SK-N-SH treated with all-trans-retinoic acid at 6 μM for 48 hours (cell line): Measurements from ENCODE around the gene KIAA1671.

Experiments used
- ATAC-seq: fragments of 200-7000 bp; cut with Tn5 transposase; 3 replicates; pipeline ENCODE4 v1.9.1; 2020; ENCODE audit warnings: mild to moderate bottlenecking, moderate library complexity
- ARNTL ChIP-seq: fragments of 450-650 bp; formaldehyde crosslinking; IDR thresholded peaks from 2 replicates; pipeline ENCODE4 v1.5.0; 2020; ENCODE audit warnings: low read depth, mild to moderate bottlenecking, moderate library complexity, borderline replicate concordance
- CSDC2 ChIP-seq: fragments of 250-450 bp; sonication (Bioruptor Pico); IDR thresholded peaks from 2 replicates; pipeline ENCODE4 v1.5.0; 2020; ENCODE audit warnings: mild to moderate bottlenecking, moderate library complexity
- GLIS3 ChIP-seq: fragments of 250-450 bp; sonication (Bioruptor Pico); IDR thresholded peaks from 2 replicates; pipeline ENCODE4 v1.5.0; 2020; ENCODE audit warnings: mild to moderate bottlenecking, moderate library complexity
- ISL1 ChIP-seq: fragments of 250-450 bp; sonication (Bioruptor Pico); IDR thresholded peaks from 2 replicates; pipeline ENCODE4 v2.1.2; 2022; ENCODE audit warnings: mild to moderate bottlenecking, moderate library complexity
- OSR1 ChIP-seq: fragments of 250-450 bp; sonication (Bioruptor Pico); IDR thresholded peaks from 2 replicates; pipeline ENCODE4 v1.8.0; 2022; ENCODE audit warnings: moderate library complexity, mild to moderate bottlenecking, inconsistent platforms
- PPARA ChIP-seq: fragments of 250-450 bp; sonication (Bioruptor Pico); IDR thresholded peaks from 2 replicates; pipeline ENCODE4 v1.5.0; 2020; ENCODE audit warnings: mild to moderate bottlenecking, borderline replicate concordance
- RARB ChIP-seq: fragments of 250-450 bp; sonication (Bioruptor Pico); IDR thresholded peaks from 2 replicates; pipeline ENCODE4 v1.8.0; 2021; ENCODE audit warnings: mild to moderate bottlenecking, moderate library complexity
- SNAI2 ChIP-seq: fragments of 250-450 bp; sonication (Bioruptor Pico); IDR thresholded peaks from 2 replicates; pipeline ENCODE4 v1.5.0; 2020; ENCODE audit warnings: mild to moderate bottlenecking, moderate library complexity
- TCF4 ChIP-seq: fragments of 250-450 bp; sonication (Bioruptor Pico); IDR thresholded peaks from 2 replicates; pipeline ENCODE4 v1.8.0; 2021; ENCODE audit warnings: mild to moderate bottlenecking, moderate library complexity, borderline replicate concordance
- TOX ChIP-seq: fragments of 250-450 bp; sonication (Bioruptor Pico); IDR thresholded peaks from 2 replicates; pipeline ENCODE4 v1.8.0; 2021; ENCODE audit warnings: mild to moderate bottlenecking, moderate library complexity, borderline replicate concordance
- ZC3H10 ChIP-seq: fragments of 250-450 bp; sonication (Bioruptor Pico); IDR thresholded peaks from 2 replicates; pipeline ENCODE4 v1.5.1; 2021; ENCODE audit warnings: mild to moderate bottlenecking, moderate library complexity
- ZNF565 ChIP-seq: fragments of 450-650 bp; formaldehyde crosslinking; conservative IDR thresholded peaks from 2 replicates; pipeline ENCODE4 v1.5.0; 2020; ENCODE audit warnings: low read depth, mild to moderate bottlenecking, moderate library complexity
- ZNF70 ChIP-seq: fragments of 450-650 bp; formaldehyde crosslinking; IDR thresholded peaks from 2 replicates; pipeline ENCODE4 v1.5.0; 2020; ENCODE audit warnings: mild to moderate bottlenecking, moderate library complexity
- ZNF8 ChIP-seq: fragments of 450-650 bp; formaldehyde crosslinking; IDR thresholded peaks from 2 replicates; pipeline ENCODE4 v1.5.0; 2020; ENCODE audit warnings: mild to moderate bottlenecking, moderate library complexity
- TF ChIP-seq, protein P1 (sequence below): fragments of 250-450 bp; sonication (Bioruptor Pico); IDR thresholded peaks from 2 replicates; pipeline ENCODE4 v1.8.0; 2021; ENCODE audit warnings: low read depth, mild to moderate bottlenecking, moderate library complexity, borderline replicate concordance
- TF ChIP-seq, protein P2 (sequence below): fragments of 250-450 bp; sonication (Bioruptor Pico); IDR thresholded peaks from 2 replicates; pipeline ENCODE4 v1.5.0; 2020; ENCODE audit warnings: mild to moderate bottlenecking, moderate library complexity
- TF ChIP-seq, protein P3 (sequence below): fragments of 250-450 bp; sonication (Bioruptor Pico); IDR thresholded peaks from 2 replicates; pipeline ENCODE4 v1.5.1; 2021; ENCODE audit warnings: mild to moderate bottlenecking, moderate library complexity
- TF ChIP-seq, protein P4 (sequence below): fragments of 250-450 bp; sonication (Bioruptor Pico); IDR thresholded peaks from 2 replicates; pipeline ENCODE4 v1.5.1; 2020; ENCODE audit warnings: low read depth, mild to moderate bottlenecking, moderate library complexity
- TF ChIP-seq, protein P5 (sequence below): fragments of 250-450 bp; sonication (Bioruptor Pico); IDR thresholded peaks from 2 replicates; pipeline ENCODE4 v1.8.0; 2020; ENCODE audit warnings: mild to moderate bottlenecking, moderate library complexity, borderline replicate concordance

Gene KIAA1671

DNA sequence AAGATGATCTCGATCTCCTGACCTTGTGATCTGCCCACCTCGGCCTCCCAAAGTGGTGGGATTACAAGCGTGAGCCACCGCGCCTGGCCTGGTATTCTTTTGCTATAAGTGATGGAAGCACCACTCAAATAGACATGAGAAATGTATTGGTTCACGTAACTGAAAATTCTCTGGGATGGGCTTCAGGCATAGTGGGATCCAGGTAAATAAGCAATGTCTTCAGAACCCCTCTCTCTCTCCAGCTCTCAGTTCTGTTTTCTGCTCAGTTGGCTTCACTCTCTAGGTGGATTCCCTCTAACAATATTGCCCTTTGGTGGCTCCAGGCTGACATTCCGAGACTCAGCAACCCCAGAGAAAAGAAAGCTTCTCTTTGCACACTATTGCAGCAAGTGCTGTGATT lies 5.1 kb upstream of the KIAA1671 start:
- TF ChIP-seq PPARA (CRISPR knock-in tag) = no peak
- TF ChIP-seq, protein P1, sequence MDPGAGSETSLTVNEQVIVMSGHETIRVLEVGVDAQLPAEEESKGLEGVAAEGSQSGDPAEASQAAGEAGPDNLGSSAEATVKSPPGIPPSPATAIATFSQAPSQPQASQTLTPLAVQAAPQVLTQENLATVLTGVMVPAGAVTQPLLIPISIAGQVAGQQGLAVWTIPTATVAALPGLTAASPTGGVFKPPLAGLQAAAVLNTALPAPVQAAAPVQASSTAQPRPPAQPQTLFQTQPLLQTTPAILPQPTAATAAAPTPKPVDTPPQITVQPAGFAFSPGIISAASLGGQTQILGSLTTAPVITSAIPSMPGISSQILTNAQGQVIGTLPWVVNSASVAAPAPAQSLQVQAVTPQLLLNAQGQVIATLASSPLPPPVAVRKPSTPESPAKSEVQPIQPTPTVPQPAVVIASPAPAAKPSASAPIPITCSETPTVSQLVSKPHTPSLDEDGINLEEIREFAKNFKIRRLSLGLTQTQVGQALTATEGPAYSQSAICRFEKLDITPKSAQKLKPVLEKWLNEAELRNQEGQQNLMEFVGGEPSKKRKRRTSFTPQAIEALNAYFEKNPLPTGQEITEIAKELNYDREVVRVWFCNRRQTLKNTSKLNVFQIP = no peak
- TF ChIP-seq, protein P2, sequence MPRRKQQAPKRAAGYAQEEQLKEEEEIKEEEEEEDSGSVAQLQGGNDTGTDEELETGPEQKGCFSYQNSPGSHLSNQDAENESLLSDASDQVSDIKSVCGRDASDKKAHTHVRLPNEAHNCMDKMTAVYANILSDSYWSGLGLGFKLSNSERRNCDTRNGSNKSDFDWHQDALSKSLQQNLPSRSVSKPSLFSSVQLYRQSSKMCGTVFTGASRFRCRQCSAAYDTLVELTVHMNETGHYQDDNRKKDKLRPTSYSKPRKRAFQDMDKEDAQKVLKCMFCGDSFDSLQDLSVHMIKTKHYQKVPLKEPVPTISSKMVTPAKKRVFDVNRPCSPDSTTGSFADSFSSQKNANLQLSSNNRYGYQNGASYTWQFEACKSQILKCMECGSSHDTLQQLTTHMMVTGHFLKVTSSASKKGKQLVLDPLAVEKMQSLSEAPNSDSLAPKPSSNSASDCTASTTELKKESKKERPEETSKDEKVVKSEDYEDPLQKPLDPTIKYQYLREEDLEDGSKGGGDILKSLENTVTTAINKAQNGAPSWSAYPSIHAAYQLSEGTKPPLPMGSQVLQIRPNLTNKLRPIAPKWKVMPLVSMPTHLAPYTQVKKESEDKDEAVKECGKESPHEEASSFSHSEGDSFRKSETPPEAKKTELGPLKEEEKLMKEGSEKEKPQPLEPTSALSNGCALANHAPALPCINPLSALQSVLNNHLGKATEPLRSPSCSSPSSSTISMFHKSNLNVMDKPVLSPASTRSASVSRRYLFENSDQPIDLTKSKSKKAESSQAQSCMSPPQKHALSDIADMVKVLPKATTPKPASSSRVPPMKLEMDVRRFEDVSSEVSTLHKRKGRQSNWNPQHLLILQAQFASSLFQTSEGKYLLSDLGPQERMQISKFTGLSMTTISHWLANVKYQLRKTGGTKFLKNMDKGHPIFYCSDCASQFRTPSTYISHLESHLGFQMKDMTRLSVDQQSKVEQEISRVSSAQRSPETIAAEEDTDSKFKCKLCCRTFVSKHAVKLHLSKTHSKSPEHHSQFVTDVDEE = no peak
- no peak for TF ChIP-seq RARB (CRISPR knock-in tag)
- TF ChIP-seq, protein P3, sequence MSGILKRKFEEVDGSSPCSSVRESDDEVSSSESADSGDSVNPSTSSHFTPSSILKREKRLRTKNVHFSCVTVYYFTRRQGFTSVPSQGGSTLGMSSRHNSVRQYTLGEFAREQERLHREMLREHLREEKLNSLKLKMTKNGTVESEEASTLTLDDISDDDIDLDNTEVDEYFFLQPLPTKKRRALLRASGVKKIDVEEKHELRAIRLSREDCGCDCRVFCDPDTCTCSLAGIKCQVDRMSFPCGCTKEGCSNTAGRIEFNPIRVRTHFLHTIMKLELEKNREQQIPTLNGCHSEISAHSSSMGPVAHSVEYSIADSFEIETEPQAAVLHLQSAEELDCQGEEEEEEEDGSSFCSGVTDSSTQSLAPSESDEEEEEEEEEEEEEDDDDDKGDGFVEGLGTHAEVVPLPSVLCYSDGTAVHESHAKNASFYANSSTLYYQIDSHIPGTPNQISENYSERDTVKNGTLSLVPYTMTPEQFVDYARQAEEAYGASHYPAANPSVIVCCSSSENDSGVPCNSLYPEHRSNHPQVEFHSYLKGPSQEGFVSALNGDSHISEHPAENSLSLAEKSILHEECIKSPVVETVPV (CRISPR knock-in tag) = no peak
- no peak for TF ChIP-seq OSR1 (CRISPR knock-in tag)
- no peak for TF ChIP-seq GLIS3
- no peak for TF ChIP-seq ISL1 (CRISPR knock-in tag)
- no peak for TF ChIP-seq ZNF70 (CRISPR knock-in tag)
- no peak for ATAC-seq

DNA sequence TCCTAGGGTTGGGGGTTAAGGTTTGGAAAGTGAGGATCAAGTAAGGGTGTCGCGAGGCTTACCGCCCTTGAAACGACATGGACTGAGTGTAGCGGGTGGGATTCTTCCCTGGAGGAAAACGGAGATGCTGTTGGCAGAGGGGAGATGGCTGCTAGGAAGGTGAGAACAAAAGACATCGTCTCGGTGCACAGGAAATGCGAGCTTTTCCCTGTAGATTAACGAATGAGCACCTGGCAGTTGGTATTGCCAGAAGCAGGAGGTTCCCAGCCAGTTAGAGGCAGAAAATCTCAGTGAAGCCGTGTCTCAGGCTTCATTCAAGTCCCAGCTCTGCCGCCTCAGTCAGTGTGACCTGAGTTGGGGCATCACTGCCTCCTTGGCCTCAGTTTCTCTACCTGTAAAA lies 4.6 kb upstream of the KIAA1671 start:
- TF ChIP-seq CSDC2 (no peak), ZNF70 (CRISPR knock-in tag) (no peak), TCF4 (CRISPR knock-in tag) (no peak), ZC3H10 (CRISPR knock-in tag) (no peak), RARB (CRISPR knock-in tag) (no peak), ARNTL (no peak), OSR1 (CRISPR knock-in tag) (no peak), ZNF8 (CRISPR knock-in tag) (no peak), SNAI2 (CRISPR knock-in tag) (no peak), TOX (CRISPR knock-in tag) (no peak), ZNF565 (CRISPR knock-in tag) (no peak)
- TF ChIP-seq, protein P4, sequence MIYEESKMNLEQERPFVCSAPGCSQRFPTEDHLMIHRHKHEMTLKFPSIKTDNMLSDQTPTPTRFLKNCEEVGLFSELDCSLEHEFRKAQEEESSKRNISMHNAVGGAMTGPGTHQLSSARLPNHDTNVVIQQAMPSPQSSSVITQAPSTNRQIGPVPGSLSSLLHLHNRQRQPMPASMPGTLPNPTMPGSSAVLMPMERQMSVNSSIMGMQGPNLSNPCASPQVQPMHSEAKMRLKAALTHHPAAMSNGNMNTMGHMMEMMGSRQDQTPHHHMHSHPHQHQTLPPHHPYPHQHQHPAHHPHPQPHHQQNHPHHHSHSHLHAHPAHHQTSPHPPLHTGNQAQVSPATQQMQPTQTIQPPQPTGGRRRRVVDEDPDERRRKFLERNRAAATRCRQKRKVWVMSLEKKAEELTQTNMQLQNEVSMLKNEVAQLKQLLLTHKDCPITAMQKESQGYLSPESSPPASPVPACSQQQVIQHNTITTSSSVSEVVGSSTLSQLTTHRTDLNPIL = no peak
- TF ChIP-seq, protein P1 = no peak
- TF ChIP-seq, protein P2 = no peak
- TF ChIP-seq, protein P5, sequence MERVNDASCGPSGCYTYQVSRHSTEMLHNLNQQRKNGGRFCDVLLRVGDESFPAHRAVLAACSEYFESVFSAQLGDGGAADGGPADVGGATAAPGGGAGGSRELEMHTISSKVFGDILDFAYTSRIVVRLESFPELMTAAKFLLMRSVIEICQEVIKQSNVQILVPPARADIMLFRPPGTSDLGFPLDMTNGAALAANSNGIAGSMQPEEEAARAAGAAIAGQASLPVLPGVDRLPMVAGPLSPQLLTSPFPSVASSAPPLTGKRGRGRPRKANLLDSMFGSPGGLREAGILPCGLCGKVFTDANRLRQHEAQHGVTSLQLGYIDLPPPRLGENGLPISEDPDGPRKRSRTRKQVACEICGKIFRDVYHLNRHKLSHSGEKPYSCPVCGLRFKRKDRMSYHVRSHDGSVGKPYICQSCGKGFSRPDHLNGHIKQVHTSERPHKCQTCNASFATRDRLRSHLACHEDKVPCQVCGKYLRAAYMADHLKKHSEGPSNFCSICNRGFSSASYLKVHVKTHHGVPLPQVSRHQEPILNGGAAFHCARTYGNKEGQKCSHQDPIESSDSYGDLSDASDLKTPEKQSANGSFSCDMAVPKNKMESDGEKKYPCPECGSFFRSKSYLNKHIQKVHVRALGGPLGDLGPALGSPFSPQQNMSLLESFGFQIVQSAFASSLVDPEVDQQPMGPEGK (CRISPR knock-in tag) = no peak
- ATAC-seq = no peak
